BLaER1 (cell line): ENCODE data around the gene TTC38.

Experiments used
- H3K27ac ChIP-seq: shearing (Covaris generic); formaldehyde crosslinking; 2 replicates; pipeline ENCODE4 v1.8.1; 2022
- H3K27me3 ChIP-seq: shearing (Covaris generic); formaldehyde crosslinking; 2 replicates; pipeline ENCODE4 v1.8.1; 2022
- H3K36me3 ChIP-seq: shearing (Covaris generic); formaldehyde crosslinking; 2 replicates; pipeline ENCODE4 v1.8.1; 2022
- H3K4me1 ChIP-seq: shearing (Covaris generic); formaldehyde crosslinking; 2 replicates; pipeline ENCODE4 v1.8.1; 2022
- H3K4me2 ChIP-seq: shearing (Covaris generic); formaldehyde crosslinking; 2 replicates; pipeline ENCODE4 v1.8.1; 2022
- H3K4me3 ChIP-seq: shearing (Covaris generic); formaldehyde crosslinking; 2 replicates; pipeline ENCODE4 v1.8.1; 2022
- H3K9ac ChIP-seq: shearing (Covaris generic); formaldehyde crosslinking; 2 replicates; pipeline ENCODE4 v1.8.1; 2022
- H3K9me3 ChIP-seq: shearing (Covaris generic); formaldehyde crosslinking; 2 replicates; pipeline ENCODE4 v1.8.1; 2022
- H4K20me1 ChIP-seq: shearing (Covaris generic); formaldehyde crosslinking; 2 replicates; pipeline ENCODE4 v1.8.1; 2022
- Cebpa-rat ChIP-seq: shearing (Covaris generic); IDR thresholded peaks from 2 replicates; pipeline ENCODE4 v1.8.1; 2022

The TTC38 gene

DNA sequence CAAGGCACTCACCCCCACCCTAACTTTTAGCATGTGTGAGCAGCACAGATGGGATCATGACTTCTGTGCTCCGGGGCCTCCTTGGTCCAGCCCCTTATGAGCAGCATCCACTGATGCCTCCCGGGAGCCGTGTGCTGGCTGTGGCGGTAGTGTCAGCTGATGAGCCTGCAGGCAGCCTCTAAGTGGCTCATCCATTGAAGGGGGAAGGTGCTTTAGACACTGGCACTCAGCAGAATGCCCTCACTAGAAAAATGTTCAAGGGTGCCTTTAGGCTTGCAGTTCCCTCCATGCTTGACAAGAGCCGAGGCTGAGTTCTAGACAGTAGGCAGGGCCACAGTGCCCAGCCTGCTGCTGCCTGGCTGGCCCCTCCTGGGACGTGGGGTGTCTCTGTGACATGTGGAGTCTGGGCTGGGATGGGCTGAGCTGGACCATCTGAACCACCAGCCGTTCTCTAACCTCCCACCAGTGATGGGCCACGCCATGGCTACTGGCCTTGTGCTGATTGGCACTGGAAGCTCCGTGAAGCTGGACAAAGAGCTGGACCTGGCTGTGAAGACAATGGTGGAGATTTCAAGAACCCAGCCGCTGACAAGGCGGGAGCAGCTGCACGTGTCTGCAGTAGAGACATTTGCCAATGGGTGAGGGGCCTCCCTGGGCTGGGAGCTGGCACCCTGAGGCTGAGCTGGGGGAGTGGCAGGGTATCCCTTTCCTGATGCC lies 5.8 kb downstream of the TTC38 start:
- peaks cover 39% of the 10 kb centered on the region for H3K4me1 ChIP-seq
- TF ChIP-seq Cebpa-rat = no peak
- peaks cover 5% of the 10 kb centered on the region; the same call in 1 of the 2 replicates for H3K9me3 ChIP-seq
- no peak overlapping the region for H3K4me3 ChIP-seq
- no peak overlapping the region for H3K9ac ChIP-seq
- H3K36me3 ChIP-seq = peaks cover 25% of the 10 kb centered on the region
- no peaks in the 10 kb centered on the region for H4K20me1 ChIP-seq
- H3K27me3 ChIP-seq = no peaks in the 10 kb centered on the region
- H3K27ac ChIP-seq = no peak overlapping the region
- no peak overlapping the region; the same call in 1 of the 2 replicates for H3K4me2 ChIP-seq

DNA sequence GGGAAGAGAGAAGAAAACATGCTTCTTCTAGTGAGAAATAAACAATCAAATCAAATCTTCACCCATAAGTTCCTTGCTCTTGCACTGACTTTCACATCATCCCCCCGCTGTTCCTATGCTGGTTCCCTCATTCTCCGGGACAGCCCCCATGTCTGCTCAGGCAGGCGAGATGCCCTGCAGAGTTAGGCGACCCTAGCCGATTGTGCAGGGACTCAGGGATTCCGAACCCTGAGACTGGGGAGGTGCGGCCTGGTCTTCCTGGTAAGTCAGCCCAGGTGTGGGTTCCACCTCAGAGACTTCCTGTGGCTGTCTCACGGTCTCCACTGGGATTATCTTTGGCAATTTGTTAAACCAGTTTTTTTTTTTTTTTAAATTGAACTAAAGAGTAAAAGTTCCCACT lies 6.6 kb downstream of the TTC38 start:
- peaks cover 5% of the 10 kb centered on the region; the same call in 1 of the 2 replicates for H3K9me3 ChIP-seq
- H3K4me2 ChIP-seq = no peak overlapping the region
- peaks cover 33% of the 10 kb centered on the region for H3K36me3 ChIP-seq
- no peak overlapping the region for H3K4me3 ChIP-seq
- no peak overlapping the region for H3K27ac ChIP-seq
- H4K20me1 ChIP-seq = no peaks in the 10 kb centered on the region
- H3K4me1 ChIP-seq = peaks cover 39% of the 10 kb centered on the region
- TF ChIP-seq Cebpa-rat = no peak
- H3K27me3 ChIP-seq = no peaks in the 10 kb centered on the region
- no peak overlapping the region for H3K9ac ChIP-seq

DNA sequence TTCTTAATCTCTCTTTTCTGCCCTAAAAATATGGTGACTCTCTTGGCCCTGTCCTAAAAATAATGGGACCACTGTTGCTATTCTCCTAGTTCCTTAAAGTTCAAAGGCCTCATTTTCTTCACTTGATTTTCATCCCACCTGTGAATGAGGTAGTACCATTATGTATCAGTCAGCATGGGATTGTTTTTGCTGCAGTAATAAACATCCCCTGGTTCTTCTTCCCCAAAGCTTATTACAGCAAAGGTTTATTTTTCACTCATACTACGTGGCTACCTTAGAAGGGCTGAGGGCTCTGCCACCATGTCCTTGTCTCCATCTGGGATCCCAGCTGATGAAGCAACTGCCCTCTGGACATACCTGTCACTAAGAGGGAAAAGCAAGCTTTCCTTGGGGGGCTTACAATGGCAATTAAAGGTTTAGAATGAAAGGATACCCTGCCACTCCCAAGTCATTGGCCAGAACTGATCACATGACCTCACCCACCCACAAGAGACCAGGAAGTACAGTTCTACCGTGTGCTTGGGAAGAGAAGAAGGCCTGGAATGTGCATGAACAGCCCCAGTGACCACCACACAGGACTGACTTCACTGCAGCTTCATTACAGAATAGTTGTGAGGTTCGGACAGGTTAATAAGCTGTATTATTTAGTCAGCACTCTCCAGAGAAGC lies 7.8 kb downstream of the TTC38 start:
- peaks cover 42% of the 10 kb centered on the region for H3K4me1 ChIP-seq
- H3K27ac ChIP-seq = no peak overlapping the region
- no peak for TF ChIP-seq Cebpa-rat
- no peak overlapping the region for H3K4me2 ChIP-seq
- H3K9ac ChIP-seq = no peak overlapping the region
- peaks cover 44% of the 10 kb centered on the region for H3K36me3 ChIP-seq
- no peaks in the 10 kb centered on the region for H3K27me3 ChIP-seq
- H3K9me3 ChIP-seq = peaks cover 5% of the 10 kb centered on the region; the same call in 1 of the 2 replicates
- no peaks in the 10 kb centered on the region for H4K20me1 ChIP-seq
- H3K4me3 ChIP-seq = no peak overlapping the region

DNA sequence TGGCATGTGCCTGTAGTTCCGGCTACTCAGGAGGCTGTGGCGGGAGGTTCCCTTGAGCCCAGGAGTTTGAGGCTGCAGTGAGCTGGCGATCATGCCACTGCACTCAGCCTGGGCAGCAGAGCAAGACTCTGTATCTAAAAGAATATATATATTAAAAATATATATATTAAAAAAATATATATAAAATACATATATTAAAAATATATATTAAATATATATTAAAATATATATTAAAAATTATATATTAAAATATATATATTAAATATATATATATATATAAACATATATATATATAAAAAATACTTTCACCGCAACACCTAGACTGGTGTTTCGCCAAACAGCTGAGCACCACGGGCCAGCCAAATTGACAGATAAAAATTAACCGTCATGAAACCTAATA lies 8.8 kb downstream of the TTC38 start:
- Histone ChIP-seq H3K27ac (no peak overlapping the region), H3K9ac (no peak overlapping the region), H3K4me1 (peaks cover 50% of the 10 kb centered on the region), H3K27me3 (no peaks in the 10 kb centered on the region), H4K20me1 (no peaks in the 10 kb centered on the region), H3K4me3 (no peak overlapping the region), H3K4me2 (no peak overlapping the region), H3K9me3 (peaks cover 5% of the 10 kb centered on the region; the same call in 1 of the 2 replicates), H3K36me3 (peaks cover 47% of the 10 kb centered on the region)
- TF ChIP-seq Cebpa-rat = no peak

DNA sequence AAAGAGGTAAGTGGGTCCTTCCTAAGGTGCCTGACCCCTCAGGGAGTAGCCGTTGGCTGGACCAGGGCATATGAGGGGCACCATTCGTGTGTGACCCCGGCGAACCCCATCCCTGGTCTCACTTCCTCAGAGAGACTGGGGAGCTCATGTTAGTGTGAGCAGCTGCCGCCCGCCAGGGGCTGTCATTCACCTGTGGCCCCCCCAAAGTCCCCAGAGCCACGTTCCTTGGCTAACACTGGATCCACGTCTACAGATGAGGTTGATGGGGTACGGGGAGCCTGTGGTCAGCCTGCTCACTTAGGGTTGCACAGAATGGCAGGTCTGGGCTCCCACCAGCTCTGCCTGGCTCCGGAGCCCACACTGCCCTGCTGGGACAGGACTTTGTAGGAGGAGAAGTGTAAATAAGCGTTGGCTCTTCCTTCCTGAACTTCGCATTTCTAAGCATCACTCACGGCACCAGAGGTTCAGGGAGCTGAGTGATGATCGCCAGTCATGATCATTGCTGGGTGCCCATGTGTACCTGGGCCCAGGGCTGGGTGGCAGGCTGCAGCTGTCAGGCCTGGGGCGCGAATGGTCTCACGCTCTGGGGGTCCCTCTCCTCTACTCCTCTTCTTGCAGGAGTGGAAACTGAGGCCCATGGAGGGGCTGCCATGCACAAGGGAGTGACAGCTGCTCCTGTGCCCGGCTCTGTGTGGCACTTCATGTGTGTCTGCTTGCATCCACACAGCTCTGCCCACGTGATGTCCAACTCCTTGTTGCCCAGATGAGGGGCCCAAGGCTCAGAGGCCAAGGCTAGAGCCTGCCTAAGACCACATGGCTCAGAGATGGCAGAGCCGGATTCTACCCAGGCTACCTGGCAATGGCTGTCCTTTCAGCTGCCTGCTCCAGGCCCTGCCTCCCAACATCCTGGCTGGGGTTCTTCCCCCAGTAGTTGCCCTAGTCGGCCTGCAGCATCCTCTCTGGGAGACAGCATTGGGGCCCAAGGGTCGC lies 11.1 kb downstream of the TTC38 start:
- Histone ChIP-seq H3K27me3 (no peaks in the 10 kb centered on the region), H3K27ac (no peak overlapping the region), H3K36me3 (peaks cover 65% of the 10 kb centered on the region)

DNA sequence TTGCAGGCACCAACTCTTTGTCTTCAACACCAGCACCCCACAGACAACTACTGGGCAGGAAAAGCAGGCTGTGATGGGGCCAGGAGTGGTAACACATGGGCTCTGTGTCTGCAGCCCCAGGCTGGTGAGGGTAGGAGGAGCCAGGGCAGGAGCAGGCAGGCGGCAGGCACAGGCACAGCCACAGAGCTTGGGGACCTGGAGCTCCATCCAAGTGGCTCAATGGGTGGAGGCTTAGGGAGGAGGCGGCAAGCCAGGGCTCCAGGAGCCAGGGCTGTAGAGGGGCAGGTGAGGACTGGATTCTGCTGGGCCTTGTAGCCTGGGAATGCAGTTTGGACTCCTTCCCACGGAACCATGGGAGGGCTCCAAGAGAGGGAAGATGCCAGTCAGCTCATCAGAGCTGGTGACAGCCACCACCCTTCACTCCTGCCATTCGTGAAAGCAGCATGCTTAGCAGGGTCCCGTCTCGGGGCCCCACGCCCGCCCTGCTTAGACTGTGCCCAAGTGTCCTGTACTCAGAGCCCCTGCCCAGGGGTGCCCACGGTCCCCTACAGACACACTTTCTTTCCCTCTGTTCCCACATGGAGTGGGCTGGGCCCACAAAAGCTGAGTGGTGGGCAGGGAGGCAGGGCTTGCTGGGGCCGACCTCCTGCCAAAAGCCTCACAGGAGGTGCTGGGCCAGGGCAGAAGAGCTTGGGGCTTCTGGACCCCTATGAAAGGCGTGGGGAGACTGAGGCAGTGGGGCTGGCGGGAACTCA lies 12.4 kb downstream of the TTC38 start:
- Histone ChIP-seq H3K4me2 (no peak overlapping the region), H3K9me3 (peaks cover 5% of the 10 kb centered on the region; the same call in 1 of the 2 replicates), H3K27ac (no peak overlapping the region), H3K9ac (no peak overlapping the region), H3K27me3 (no peaks in the 10 kb centered on the region), H3K4me1 (peaks cover 22% of the 10 kb centered on the region), H4K20me1 (no peaks in the 10 kb centered on the region), H3K4me3 (no peak overlapping the region), H3K36me3 (peaks cover 74% of the 10 kb centered on the region)
- no peak for TF ChIP-seq Cebpa-rat

More for the DNA sequence above, 11.1 kb downstream of the TTC38 start:
- Histone ChIP-seq H4K20me1 (no peaks in the 10 kb centered on the region), H3K4me3 (no peak overlapping the region), H3K4me2 (no peak overlapping the region), H3K9me3 (peaks cover 5% of the 10 kb centered on the region; the same call in 1 of the 2 replicates), H3K4me1 (peaks cover 30% of the 10 kb centered on the region), H3K9ac (no peak overlapping the region)
- TF ChIP-seq Cebpa-rat = no peak

DNA sequence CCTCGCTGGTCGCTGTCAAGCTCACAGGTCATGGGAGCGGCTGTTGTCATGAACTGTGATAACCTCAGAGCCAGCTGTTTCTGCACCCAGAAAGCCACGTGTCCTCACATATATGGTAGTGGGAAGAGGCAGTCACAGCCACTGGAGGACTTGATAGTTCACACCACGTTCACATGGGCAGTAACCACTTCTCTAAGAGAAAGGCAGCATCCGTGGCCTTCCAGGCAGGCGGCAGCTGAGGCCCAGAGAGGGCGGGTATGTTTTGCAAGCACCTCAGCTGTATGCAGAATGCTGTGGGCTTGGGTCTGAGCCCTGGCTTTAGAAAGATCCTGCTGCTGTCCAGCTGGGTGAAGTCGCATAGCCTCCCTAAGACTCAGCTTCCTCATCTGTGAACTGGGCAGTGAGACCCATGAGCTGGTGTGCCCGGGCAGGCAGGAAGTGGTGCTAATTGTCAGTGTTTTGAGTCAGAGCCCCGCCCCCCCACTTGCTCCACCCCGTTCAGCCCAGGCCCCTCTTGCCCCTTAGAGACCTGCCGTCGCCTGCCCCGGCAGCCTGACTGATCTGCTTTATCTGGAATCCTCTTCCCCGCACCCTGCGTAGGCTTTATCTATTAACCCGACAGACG lies 13.3 kb downstream of the TTC38 start:
- no peak overlapping the region for H3K9ac ChIP-seq
- H3K4me3 ChIP-seq = no peak overlapping the region
- H4K20me1 ChIP-seq = no peaks in the 10 kb centered on the region
- no peaks in the 10 kb centered on the region for H3K9me3 ChIP-seq
- peaks cover 20% of the 10 kb centered on the region for H3K4me1 ChIP-seq
- H3K27ac ChIP-seq = no peak overlapping the region
- no peak for TF ChIP-seq Cebpa-rat
- peaks cover 67% of the 10 kb centered on the region for H3K36me3 ChIP-seq
- peak overlapping the region; percentile 14; the same call in 1 of the 2 replicates for H3K4me2 ChIP-seq
- no peaks in the 10 kb centered on the region for H3K27me3 ChIP-seq

DNA sequence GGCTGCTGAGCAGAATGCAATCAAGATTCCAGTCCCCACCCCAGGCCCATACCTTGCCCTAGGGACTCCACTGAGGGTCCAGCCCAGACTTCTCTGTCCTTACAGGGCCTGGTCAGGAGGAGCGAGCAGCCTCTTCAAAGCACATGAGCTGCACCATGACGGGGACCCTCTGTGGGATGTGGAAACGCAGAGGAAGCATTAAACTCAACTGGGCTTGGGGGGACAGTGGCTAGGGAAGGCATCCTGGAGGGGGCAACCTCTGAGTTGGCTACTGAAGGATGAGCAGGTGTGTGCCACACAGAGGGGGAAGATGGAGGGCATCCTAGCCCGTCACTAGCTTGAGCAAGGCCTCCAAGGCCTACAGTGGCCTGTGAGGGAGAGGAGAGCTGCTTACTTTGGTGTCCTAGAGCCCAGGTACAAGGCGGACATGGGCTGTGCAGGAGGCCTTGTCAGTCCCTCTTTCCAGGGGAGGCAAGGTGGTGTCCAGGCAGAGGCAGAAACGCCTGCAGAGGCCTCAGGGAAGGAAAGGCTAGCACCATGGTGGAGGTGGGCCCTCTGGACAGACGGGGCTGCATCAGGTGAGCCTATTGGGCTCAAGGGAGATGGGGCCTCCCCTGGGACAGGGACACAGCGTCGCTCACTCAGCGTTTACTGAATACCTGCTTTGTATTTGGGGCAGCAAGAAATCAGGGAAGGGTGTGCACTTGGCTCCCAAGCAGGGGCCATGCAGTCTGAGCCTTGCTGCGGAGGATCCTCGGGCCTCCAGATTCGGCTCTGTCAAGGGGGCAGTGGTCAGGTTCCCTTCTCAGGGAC lies 14.3 kb downstream of the TTC38 start:
- Histone ChIP-seq H4K20me1 (no peaks in the 10 kb centered on the region), H3K4me3 (no peak overlapping the region), H3K9ac (no peak overlapping the region), H3K36me3 (peaks cover 70% of the 10 kb centered on the region), H3K27me3 (no peaks in the 10 kb centered on the region), H3K4me2 (peak overlapping the region; percentile 14; the same call in 1 of the 2 replicates), H3K9me3 (no peaks in the 10 kb centered on the region), H3K4me1 (peaks cover 29% of the 10 kb centered on the region), H3K27ac (no peak overlapping the region)
- no peak for TF ChIP-seq Cebpa-rat
